HG03432 (cell line): Measurements from ENCODE around the gene CFL1.
"Not testable (repeated sequence)": the region's sequence is repeated elsewhere in the genome, so short reads cannot be mapped to it uniquely, and the experiment has no call there.

Source experiments
- ATAC-seq: cut with Tn5 transposase; IDR thresholded peaks from one replicate; pipeline ENCODE4 v1.9.1; 2021; ENCODE audit warnings: mild to moderate bottlenecking, moderate library complexity; ENCODE audit not compliant: unreplicated experiment

CFL1 gene

GRCh38 chr11:65857853-65858680, at the start of gene CFL1:
Gene CFL1, minus strand, starts transcription at chr11:65858180. Its CDS starts 81 bp downstream, at chr11:65858099.
- peak; percentile 51 for ATAC-seq

GRCh38 chr11:65906602-65907001, 48.6 kb upstream of the CFL1 start:
- no peak for ATAC-seq

- ATAC-seq: no peak
These were observed 45.7 kb upstream of the CFL1 start for GRCh38 chr11:65903715-65904114.

- ATAC-seq: no peak
These were observed 45.1 kb upstream of the CFL1 start for GRCh38 chr11:65903068-65903481.

GRCh38 chr11:65900899-65901180, 42.9 kb upstream of the CFL1 start:
- ATAC-seq: no peak

GRCh38 chr11:65900125-65900898, 42.3 kb upstream of the CFL1 start, which contains the start of gene FOSL1:
Gene FOSL1, minus strand, starts transcription at chr11:65900388. Its CDS starts 49 bp downstream, at chr11:65900339.
- ATAC-seq: peak; percentile 78

GRCh38 chr11:65899356-65900124, 41.6 kb upstream of the CFL1 start:
- ATAC-seq: peak; percentile 2

GRCh38 chr11:65898656-65899355, 40.8 kb upstream of the CFL1 start:
- ATAC-seq: no peak

GRCh38 chr11:65897020-65897471, 39.1 kb upstream of the CFL1 start:
- no peak for ATAC-seq

GRCh38 chr11:65896034-65896999, 38.3 kb upstream of the CFL1 start:
- no peak for ATAC-seq

- no peak for ATAC-seq
These were observed 37.6 kb upstream of the CFL1 start for GRCh38 chr11:65895482-65895981.

- no peak for ATAC-seq
These were observed 36.1 kb upstream of the CFL1 start for GRCh38 chr11:65894034-65894591.

GRCh38 chr11:65892661-65893317, 34.8 kb upstream of the CFL1 start:
- ATAC-seq: no peak

- ATAC-seq: not testable (repeated sequence)
These were observed 34.2 kb upstream of the CFL1 start for GRCh38 chr11:65892137-65892540.

- no peak for ATAC-seq
These were observed 33.5 kb upstream of the CFL1 start for GRCh38 chr11:65891219-65892136.

- peak; percentile 51 for ATAC-seq
These were observed 32.6 kb upstream of the CFL1 start, which contains the start of gene CCDC85B for GRCh38 chr11:65890324-65891218. Gene CCDC85B, plus strand, starts transcription at chr11:65890673. Its CDS starts 111 bp downstream, at chr11:65890784.
